ENCODE measurements around the gene PSG7.
"Not testable (repeated sequence)": the region's sequence is repeated elsewhere in the genome, so short reads cannot be mapped to it uniquely, and the experiment has no call there.

PSG7 gene

DNA sequence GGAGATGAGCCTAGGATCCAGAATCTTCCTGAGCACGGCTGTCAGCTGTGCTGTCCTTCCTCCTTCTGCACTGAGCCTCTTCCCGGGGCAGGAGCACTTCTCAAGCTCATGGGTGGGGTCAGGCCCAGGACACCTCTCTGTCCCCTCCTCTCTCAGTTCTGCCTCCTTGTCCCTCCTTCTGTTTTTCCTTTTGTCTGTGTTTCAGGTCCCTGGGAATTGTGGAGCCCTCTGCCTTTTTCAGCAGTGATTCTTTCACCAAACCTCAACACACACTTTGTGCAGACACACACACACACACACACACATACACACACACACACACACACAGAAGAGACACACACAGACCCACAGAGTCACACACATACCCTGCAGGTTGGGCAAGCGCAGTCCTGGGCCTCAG, at the start of gene PSG7:
Gene PSG7, minus strand, starts transcription at position 101 of the 400 bp plus-strand sequence. CDS start 131 bp downstream, outside the sequence.
- not testable (repeated sequence) for H3K27ac ChIP-seq

- no peak overlapping the region for H3K27ac ChIP-seq
- TF ChIP-seq, protein P1, sequence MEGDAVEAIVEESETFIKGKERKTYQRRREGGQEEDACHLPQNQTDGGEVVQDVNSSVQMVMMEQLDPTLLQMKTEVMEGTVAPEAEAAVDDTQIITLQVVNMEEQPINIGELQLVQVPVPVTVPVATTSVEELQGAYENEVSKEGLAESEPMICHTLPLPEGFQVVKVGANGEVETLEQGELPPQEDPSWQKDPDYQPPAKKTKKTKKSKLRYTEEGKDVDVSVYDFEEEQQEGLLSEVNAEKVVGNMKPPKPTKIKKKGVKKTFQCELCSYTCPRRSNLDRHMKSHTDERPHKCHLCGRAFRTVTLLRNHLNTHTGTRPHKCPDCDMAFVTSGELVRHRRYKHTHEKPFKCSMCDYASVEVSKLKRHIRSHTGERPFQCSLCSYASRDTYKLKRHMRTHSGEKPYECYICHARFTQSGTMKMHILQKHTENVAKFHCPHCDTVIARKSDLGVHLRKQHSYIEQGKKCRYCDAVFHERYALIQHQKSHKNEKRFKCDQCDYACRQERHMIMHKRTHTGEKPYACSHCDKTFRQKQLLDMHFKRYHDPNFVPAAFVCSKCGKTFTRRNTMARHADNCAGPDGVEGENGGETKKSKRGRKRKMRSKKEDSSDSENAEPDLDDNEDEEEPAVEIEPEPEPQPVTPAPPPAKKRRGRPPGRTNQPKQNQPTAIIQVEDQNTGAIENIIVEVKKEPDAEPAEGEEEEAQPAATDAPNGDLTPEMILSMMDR (IDR thresholded peaks at IDR 0.05) = no peak
Measured at GRCh38 chr19:42985588-42985987, 48.6 kb upstream of the PSG7 start.

- not testable (repeated sequence) for H3K27ac ChIP-seq
Measured at GRCh38 chr19:42982111-42982510, 45.1 kb upstream of the PSG7 start.

- not testable (repeated sequence) for H3K27ac ChIP-seq
Measured at GRCh38 chr19:42971451-42971850, 34.4 kb upstream of the PSG7 start.

DNA sequence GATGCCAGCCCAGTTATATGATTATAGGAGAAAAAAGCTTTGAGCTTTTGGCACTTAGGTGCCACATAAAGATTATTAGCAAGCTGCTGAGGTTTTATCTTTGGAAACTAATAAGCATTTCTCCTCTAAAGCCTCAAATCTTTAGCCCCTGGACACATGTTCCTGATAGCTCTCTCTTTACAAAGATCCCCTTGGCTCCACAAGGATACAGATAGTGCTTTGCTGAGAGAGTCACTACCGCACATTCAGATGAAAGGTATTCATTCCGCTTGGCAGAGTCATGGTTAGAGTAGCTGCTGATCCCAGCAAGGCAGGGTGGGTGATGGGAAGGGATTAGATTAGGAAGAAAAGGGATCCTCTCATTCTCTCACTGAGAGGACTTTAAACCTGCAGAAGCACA, 28.2 kb upstream of the PSG7 start:
- no peak for TF ChIP-seq ZFX (IDR thresholded peaks at IDR 0.05; ENCODE audit: borderline replicate concordance)
- TF ChIP-seq, protein P1 (IDR thresholded peaks at IDR 0.05) = no peak
- no peak overlapping the region for H3K27ac ChIP-seq

- no peak overlapping the region for H3K27ac ChIP-seq
- no peak for TF ChIP-seq ZFX (IDR thresholded peaks at IDR 0.05; ENCODE audit: borderline replicate concordance)
- TF ChIP-seq, protein P1 (IDR thresholded peaks at IDR 0.05) = no peak
Measured at GRCh38 chr19:42961119-42961518, 24.1 kb upstream of the PSG7 start.

DNA sequence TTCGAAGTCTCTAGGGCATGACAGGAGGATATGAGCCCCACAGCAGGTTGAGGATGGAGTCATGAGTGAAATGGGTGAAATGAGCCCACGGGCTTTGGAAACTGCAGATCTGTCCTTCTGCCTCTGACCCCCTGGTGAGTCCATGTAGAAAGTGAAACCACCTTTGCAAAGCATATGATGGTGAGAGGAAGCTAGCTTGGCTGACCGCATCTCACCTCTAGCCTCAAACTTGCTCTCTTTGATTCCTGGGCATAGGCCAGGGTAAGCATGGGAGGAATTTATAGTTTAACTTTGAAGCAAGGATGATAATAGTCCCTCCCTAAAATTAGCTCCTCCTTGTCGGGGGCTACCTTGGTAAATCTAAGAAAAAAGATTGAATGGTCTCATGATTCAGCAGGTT, 15.1 kb upstream of the PSG7 start:
- H3K27ac ChIP-seq = not testable (repeated sequence)

GRCh38 chr19:42951476-42951875, 14.5 kb upstream of the PSG7 start:
- H3K27ac ChIP-seq = not testable (repeated sequence)

GRCh38 chr19:42942187-42942789, 5.3 kb upstream of the PSG7 start:
- TF ChIP-seq, protein P1 (IDR thresholded peaks at IDR 0.05) = peak; percentile 67
- TF ChIP-seq ZFX (IDR thresholded peaks at IDR 0.05; ENCODE audit: borderline replicate concordance) = no peak
- H3K27ac ChIP-seq = no peak overlapping the region

DNA sequence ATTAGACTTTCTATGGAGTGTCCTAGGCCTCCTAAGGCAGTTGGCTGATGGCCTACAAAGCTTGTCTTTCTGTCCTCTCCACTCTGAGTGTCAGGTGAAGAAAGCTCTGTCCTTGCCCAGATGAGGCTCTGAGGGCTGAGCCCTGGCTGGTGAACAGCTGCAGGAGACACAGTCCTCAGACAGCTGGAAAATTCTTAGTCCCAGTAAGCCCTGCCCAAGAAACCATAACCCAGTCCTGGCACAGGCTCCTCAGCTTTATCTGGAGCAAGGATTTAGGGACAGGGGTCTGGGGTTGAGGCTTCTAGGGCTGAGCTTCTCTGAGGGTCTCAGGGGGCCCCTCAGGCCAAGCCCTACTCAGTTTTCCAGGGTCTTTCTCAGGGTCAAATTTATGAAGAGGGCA, 2.3 kb downstream of the PSG7 start:
- H3K27ac ChIP-seq = not testable (repeated sequence)

GRCh38 chr19:42934183-42934582, 2.8 kb downstream of the PSG7 start:
- H3K27ac ChIP-seq = not testable (repeated sequence)

DNA sequence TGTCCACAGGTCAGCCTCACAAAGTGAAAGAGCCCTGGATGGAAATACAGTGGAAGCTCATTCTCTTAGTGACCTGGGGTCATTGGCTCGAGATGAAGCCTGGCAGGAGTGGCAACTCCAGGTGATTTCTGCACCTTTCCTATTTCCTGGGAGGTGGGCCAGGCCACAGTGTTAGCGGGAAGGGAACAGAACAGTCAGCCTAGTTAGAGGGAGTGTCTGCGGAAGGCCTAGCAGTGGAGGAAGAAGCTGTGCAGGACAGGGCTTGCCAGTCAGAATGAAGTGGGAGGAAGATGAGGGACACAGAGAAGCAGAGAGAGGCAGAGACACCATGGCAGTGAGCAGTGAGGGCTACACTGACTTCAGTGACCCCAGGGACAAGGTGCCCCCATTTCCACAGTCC, 3.6 kb downstream of the PSG7 start:
- H3K27ac ChIP-seq = not testable (repeated sequence)

DNA sequence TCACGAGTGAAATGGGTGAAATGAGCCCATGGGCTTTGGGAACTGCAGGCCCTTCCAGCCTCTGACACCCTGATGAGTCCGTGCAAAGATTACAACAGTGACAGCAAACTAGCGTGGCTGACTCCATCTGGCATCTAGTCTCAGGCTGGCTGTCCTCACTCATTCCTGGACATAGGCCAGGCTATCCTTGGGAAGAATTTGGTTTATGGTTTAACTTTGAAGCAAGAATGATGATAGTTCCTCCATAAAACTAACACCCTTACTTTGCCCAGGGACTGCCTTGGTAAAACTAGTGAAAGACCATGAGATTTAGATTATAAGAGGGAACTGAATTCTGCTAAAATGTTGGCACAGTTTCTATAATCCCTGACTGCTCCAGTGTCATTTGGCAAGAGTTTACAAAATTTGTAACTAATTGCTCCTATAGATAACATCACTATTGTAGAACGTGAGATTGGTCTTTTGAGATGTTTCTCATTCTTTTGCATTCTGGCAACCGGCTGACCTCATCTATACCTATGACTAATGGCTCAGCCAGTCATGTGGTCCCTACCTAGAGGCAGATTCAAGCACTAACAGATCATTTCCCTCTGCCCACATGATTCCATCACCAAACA, 4.4 kb downstream of the PSG7 start:
- H3K27ac ChIP-seq = not testable (repeated sequence)

All from 22Rv1 (cell line).